H9 (cell line): Measurements from ENCODE around the gene EDA. TPM values are rescaled to one million over a fixed set of nuclear protein-coding genes. Genes with fewer than 3 reads are reported as not detected.

ENCODE experiments used
- DNase-seq: peaks from one replicate; pipeline ENCODE4 v3.0.0-alpha.2; 2017
- H2AFZ ChIP-seq: one replicate; pipeline ENCODE4 v1.6.1; 2013; ENCODE audit warnings: mild to moderate bottlenecking, low read length, control low read depth, moderate library complexity
- H2AK5ac ChIP-seq: 2 replicates; pipeline ENCODE4 v1.6.1; 2013; ENCODE audit warnings: low read length, control low read depth, mixed read lengths; ENCODE audit not compliant: insufficient read length
- H2BK120ac ChIP-seq: one replicate; pipeline ENCODE4 v1.6.1; 2013; ENCODE audit warnings: low read depth, mild to moderate bottlenecking, low read length, control low read depth, inconsistent platforms; ENCODE audit not compliant: poor library complexity, severe bottlenecking
- H2BK12ac ChIP-seq: 2 replicates; pipeline ENCODE4 v1.6.1; 2013; ENCODE audit warnings: low read length, control low read depth, mixed read lengths, low read depth; ENCODE audit not compliant: insufficient read length
- H2BK15ac ChIP-seq: 2 replicates; pipeline ENCODE4 v1.6.1; 2013; ENCODE audit warnings: low read depth, low read length, control low read depth
- H2BK20ac ChIP-seq: one replicate; pipeline ENCODE4 v1.6.1; 2013; ENCODE audit warnings: low read depth, mild to moderate bottlenecking, low read length, control low read depth, inconsistent platforms; ENCODE audit not compliant: poor library complexity, severe bottlenecking
- H2BK5ac ChIP-seq: 2 replicates; pipeline ENCODE4 v1.6.1; 2013; ENCODE audit warnings: low read length, control low read depth, mixed read lengths; ENCODE audit not compliant: insufficient read length
- H3K14ac ChIP-seq: 2 replicates; pipeline ENCODE4 v1.6.1; 2013; ENCODE audit warnings: low read length, control low read depth; ENCODE audit not compliant: insufficient read depth
- H3K18ac ChIP-seq: 2 replicates; pipeline ENCODE4 v1.6.1; 2013; ENCODE audit warnings: low read depth, mild to moderate bottlenecking, mixed read lengths, low read length, control low read depth; ENCODE audit not compliant: insufficient read length
- H3K23ac ChIP-seq: 2 replicates; pipeline ENCODE4 v1.6.1; 2013; ENCODE audit warnings: low read length, control low read depth, mixed read lengths, low read depth; ENCODE audit not compliant: insufficient read length
- H3K23me2 ChIP-seq: 2 replicates; pipeline ENCODE4 v1.6.1; 2013; ENCODE audit warnings: low read depth, mild to moderate bottlenecking, mixed read lengths, low read length, control low read depth; ENCODE audit not compliant: insufficient read length, poor library complexity, severe bottlenecking
- H3K27ac ChIP-seq: 2 replicates; pipeline ENCODE4 v1.5.1; 2013; ENCODE audit warnings: low read length, control low read depth, mixed read lengths, low read depth; ENCODE audit not compliant: insufficient read length
- H3K27me3 ChIP-seq: 2 replicates; pipeline ENCODE4 v1.6.1; 2013; ENCODE audit warnings: low read length, control low read depth, inconsistent platforms; ENCODE audit not compliant: insufficient read depth
- H3K4ac ChIP-seq: 2 replicates; pipeline ENCODE4 v1.6.1; 2013; ENCODE audit warnings: low read depth, mild to moderate bottlenecking, control low read depth, inconsistent platforms, low read length, moderate library complexity
- H3K4me1 ChIP-seq: 2 replicates; pipeline ENCODE4 v1.6.1; 2013; ENCODE audit warnings: low read length, control low read depth, inconsistent platforms; ENCODE audit not compliant: insufficient read depth
- H3K4me2 ChIP-seq: 2 replicates; pipeline ENCODE4 v1.6.1; 2013; ENCODE audit warnings: low read length, control low read depth, mixed read lengths; ENCODE audit not compliant: insufficient read length, insufficient read depth
- H3K56ac ChIP-seq: 2 replicates; pipeline ENCODE4 v1.6.1; 2013; ENCODE audit warnings: low read depth, mild to moderate bottlenecking, mixed read lengths, low read length, control low read depth; ENCODE audit not compliant: insufficient read length
- H3K79me1 ChIP-seq: 2 replicates; pipeline ENCODE4 v1.6.1; 2013; ENCODE audit warnings: low read depth, mild to moderate bottlenecking, moderate library complexity, low read length, control low read depth, inconsistent platforms; ENCODE audit not compliant: insufficient read depth, poor library complexity, severe bottlenecking
- H3K79me2 ChIP-seq: 2 replicates; pipeline ENCODE4 v1.6.1; 2013; ENCODE audit warnings: low read length, control low read depth, inconsistent platforms; ENCODE audit not compliant: insufficient read depth
- H3K9ac ChIP-seq: 2 replicates; pipeline ENCODE4 v1.6.1; 2013; ENCODE audit warnings: low read length, control low read depth, mixed read lengths; ENCODE audit not compliant: insufficient read length; ENCODE audit errors: extremely low read depth
- H3K9me3 ChIP-seq: one replicate; pipeline ENCODE4 v1.6.1; 2013; ENCODE audit warnings: low read depth, low read length, inconsistent platforms; ENCODE audit not compliant: control insufficient read depth
- H3T11ph ChIP-seq: one replicate; pipeline ENCODE4 v1.6.1; 2013; ENCODE audit warnings: mild to moderate bottlenecking, low read length, control low read depth, inconsistent platforms
- H4K20me1 ChIP-seq: one replicate; pipeline ENCODE4 v1.6.1; 2013; ENCODE audit not compliant: control insufficient read depth, insufficient read length, insufficient read depth
- H4K5ac ChIP-seq: 2 replicates; pipeline ENCODE4 v1.6.1; 2013; ENCODE audit warnings: low read depth, mild to moderate bottlenecking, mixed read lengths, low read length, control low read depth; ENCODE audit not compliant: insufficient read length
- H4K8ac ChIP-seq: replicated peaks from 2 replicates; pipeline ENCODE4 v1.6.1; 2013; ENCODE audit warnings: low read length, control low read depth, mixed read lengths, low read depth; ENCODE audit not compliant: insufficient read length
- H4K91ac ChIP-seq: 2 replicates; pipeline ENCODE4 v1.6.1; 2013; ENCODE audit warnings: low read depth, mild to moderate bottlenecking, moderate library complexity, mixed read lengths, low read length, control low read depth; ENCODE audit not compliant: insufficient read length
- H3K27ac Mint-ChIP-seq, 3 experiments: 2 replicates in 2 of 3; 3 replicates in 1 of 3; pipeline ENCODE4 v1.8.0; 2020 to 2021; ENCODE audit warnings: mixed read lengths in 3 of 3, mild to moderate bottlenecking in 1 of 3, moderate library complexity in 1 of 3
- H3K27me3 Mint-ChIP-seq: 2 replicates; pipeline ENCODE4 v1.8.0; 2021; ENCODE audit warnings: low read depth, mild to moderate bottlenecking, moderate library complexity, mixed read lengths
- H3K36me3 Mint-ChIP-seq, 3 experiments: 2 replicates in 2 of 3; 3 replicates in 1 of 3; pipeline ENCODE4 v1.8.0; 2020 to 2021; ENCODE audit warnings: low read depth in 3 of 3, mixed read lengths in 3 of 3; ENCODE audit not compliant: insufficient read depth in 1 of 3
- H3K4me1 Mint-ChIP-seq, 2 experiments: 2 replicates each; pipeline ENCODE4 v1.8.0; 2020; ENCODE audit warnings: mixed read lengths in 2 of 2
- H3K4me3 Mint-ChIP-seq, 2 experiments: 2 replicates in 1 of 2; 3 replicates in 1 of 2; pipeline ENCODE4 v1.8.0; 2020 to 2021; ENCODE audit warnings: mild to moderate bottlenecking in 2 of 2, mixed read lengths in 2 of 2, moderate library complexity in 1 of 2
- H3K9me3 Mint-ChIP-seq, 2 experiments: 2 replicates in 1 of 2; 3 replicates in 1 of 2; pipeline ENCODE4 v1.8.0; 2020; ENCODE audit warnings: mild to moderate bottlenecking in 2 of 2, mixed read lengths in 2 of 2, moderate library complexity in 1 of 2
- CTCF ChIP-seq: fragments of 200-600 bp; sonication (generic); conservative IDR thresholded peaks from 3 replicates; pipeline ENCODE4 v1.8.0; 2021; ENCODE audit warnings: antibody characterized with exemption, mild to moderate bottlenecking
- WGBS: extraction: QIAGEN DNeasy Blood & Tissue Kit; methylation state at CpG from one replicate; pipeline ENCODE4 v1.1.7; 2013; ENCODE audit warnings: missing lambda C conversion rate, low lambda C conversion rate, mixed read lengths; ENCODE audit not compliant: insufficient read length; ENCODE audit errors: extremely low coverage; 5-methylcytosine and 5-hydroxymethylcytosine counted together
- total RNA-seq: library from RNA; stranded (reverse); gene quantifications from 2 replicates; pipeline ENCODE4 v1.2.1, GENCODE V29; 2021

EDA gene
- total RNA-seq, 1 experiment from 2014 or later = 7.7 TPM

- Histone ChIP-seq H2BK15ac (no peak overlapping the region), H3K9me3 (peaks cover 15% of the 10 kb centered on the region), H3K18ac (no peak overlapping the region), H4K91ac (no peak overlapping the region), H3K56ac (no peak overlapping the region), H2BK20ac (no peak overlapping the region), H3K4ac (no peak overlapping the region), H3K4me1 (no peaks in the 10 kb centered on the region), H3K9ac (no peak overlapping the region), H2AFZ (no peak overlapping the region), H3K23me2 (no peaks in the 10 kb centered on the region), H3K4me2 (no peak overlapping the region), H3T11ph (no peak overlapping the region), H3K27ac (no peak overlapping the region), H2AK5ac (no peak overlapping the region), H4K8ac (no peak overlapping the region), H4K5ac (no peak overlapping the region), H3K14ac (no peak overlapping the region), H3K23ac (no peak overlapping the region), H3K79me1 (no peaks in the 10 kb centered on the region), H3K27me3 (no peaks in the 10 kb centered on the region), H2BK12ac (no peak overlapping the region), H2BK5ac (no peak overlapping the region), H3K79me2 (no peaks in the 10 kb centered on the region), H4K20me1 (no peaks in the 10 kb centered on the region), H2BK120ac (no peak overlapping the region)
- H3K4me3 Mint-ChIP-seq = no peak overlapping the region
- no CpG with 5 or more reads among the region's 2 CpGs for WGBS
- TF ChIP-seq CTCF = no peak
- peaks cover 39 to 42% of the 10 kb centered on the region in 2 experiments for H3K9me3 Mint-ChIP-seq
- H3K27me3 Mint-ChIP-seq = no peaks in the 10 kb centered on the region
- H3K36me3 Mint-ChIP-seq = peaks cover 0 to 2% (median 0%) of the 10 kb centered on the region in 3 experiments; a peak in 3 of 7 replicates
- peaks cover 3 to 4% of the 10 kb centered on the region in 2 experiments; a peak in 1 of 4 replicates for H3K4me1 Mint-ChIP-seq
- no peak for DNase-seq
- no peak overlapping the region for H3K27ac Mint-ChIP-seq
These were observed 371.8 kb downstream of the EDA start for GRCh38 chrX:69987691-69988090.
